ENCODE results near the gene PSMF1.
A peak's percentile ranks its signal among the peaks of the same experiment; 100 is the strongest.

Gene PSMF1

GRCh38 chr20:1118336-1119127 lies at the start of gene PSMF1:
PSMF1 (plus strand) TSS chr20:1118602; CDS start chr20:1118774, 172 bp downstream.
- no peak for TF ChIP-seq CTCF (IDR thresholded peaks at IDR 0.05; ENCODE audit: extremely low read depth, missing control alignments)
- DNase-seq (ENCODE audit: low spot score) = peak; percentile 91

DNA sequence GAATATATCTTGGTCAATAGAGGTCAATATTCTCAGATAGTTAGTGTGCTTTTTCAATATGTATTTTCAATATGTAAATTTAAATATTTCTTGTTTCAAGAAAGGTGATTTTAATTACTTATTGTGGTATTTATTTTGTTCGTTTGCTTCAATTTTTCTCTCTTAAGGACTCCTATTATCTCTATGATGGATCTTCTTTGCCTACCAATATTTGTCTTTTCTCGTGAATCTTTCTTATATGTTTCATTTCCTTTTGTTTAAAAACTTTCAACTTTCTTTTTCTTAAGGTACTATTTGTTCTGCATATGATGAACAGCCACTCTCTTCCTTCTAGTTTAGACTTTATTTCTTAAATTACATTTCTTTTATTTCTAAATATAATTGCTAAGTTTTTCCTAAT lies 46.1 kb upstream of the PSMF1 start:
- no peak for DNase-seq (ENCODE audit: low spot score)
- TF ChIP-seq CTCF (IDR thresholded peaks at IDR 0.05; ENCODE audit: extremely low read depth, missing control alignments) = no peak

GRCh38 chr20:1075616-1076015 lies 42.8 kb upstream of the PSMF1 start:
- peak; percentile 45 for DNase-seq (ENCODE audit: low spot score)

DNA sequence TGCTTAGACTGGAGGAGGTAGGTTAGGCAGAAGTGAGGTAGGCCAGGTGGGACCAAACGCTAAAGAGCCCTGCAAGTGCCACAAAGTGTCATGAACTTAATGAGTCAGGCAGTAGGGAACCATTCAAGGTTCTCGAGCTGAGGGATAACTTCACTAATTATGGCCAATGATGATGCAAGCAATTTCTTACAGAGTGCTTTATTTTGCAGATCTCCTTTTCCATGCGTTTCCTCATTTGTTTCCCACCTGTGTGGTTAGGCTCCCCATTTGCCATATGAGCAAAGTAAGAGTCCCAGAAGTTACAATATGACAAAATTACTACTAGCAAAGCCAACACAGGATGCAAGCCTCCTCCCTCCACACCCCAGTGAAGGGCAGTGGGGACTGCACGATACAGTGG lies 36.5 kb upstream of the PSMF1 start:
- no peak for TF ChIP-seq CTCF (IDR thresholded peaks at IDR 0.05; ENCODE audit: extremely low read depth, missing control alignments)
- no peak for DNase-seq (ENCODE audit: low spot score)

More at GRCh38 chr20:1075616-1076015, 42.8 kb upstream of the PSMF1 start:
- TF ChIP-seq CTCF (IDR thresholded peaks at IDR 0.05; ENCODE audit: extremely low read depth, missing control alignments) = no peak

- peak; percentile 5 for DNase-seq (ENCODE audit: low spot score)
- no peak for TF ChIP-seq CTCF (IDR thresholded peaks at IDR 0.05; ENCODE audit: extremely low read depth, missing control alignments)
Observed at GRCh38 chr20:1083431-1084080, 34.8 kb upstream of the PSMF1 start.

GRCh38 chr20:1085492-1086276 lies 32.7 kb upstream of the PSMF1 start:
- TF ChIP-seq CTCF (IDR thresholded peaks at IDR 0.05; ENCODE audit: extremely low read depth, missing control alignments) = no peak
- no peak for DNase-seq (ENCODE audit: low spot score)

All from GM20000 (cell line).